ENCODE results near the gene HS2ST1. TPM values are rescaled to one million over a fixed set of nuclear protein-coding genes. Genes with fewer than 3 reads are reported as not detected.

HS2ST1 gene
- total and polyA plus RNA-seq, 10 of the 15 experiments (the other 5 are each of a cell fraction or from before 2014, with no cell fraction given), result 5.4 to 30.8 (median 18.6) TPM

- TF ChIP-seq ZBTB40 (IDR thresholded peaks at IDR 0.05; ENCODE audit: borderline replicate concordance) (no peak), RCOR1 (conservative IDR thresholded peaks at IDR 0.05; ENCODE audit: low read depth, low read length) (no peak), IRF4 (IDR thresholded peaks at IDR 0.05; ENCODE audit: low read depth, low read length) (no peak), RUNX3 (IDR thresholded peaks at IDR 0.05; ENCODE audit: low read length) (no peak), E2F8 (IDR thresholded peaks at IDR 0.05; ENCODE audit: low read depth, partially characterized antibody) (no peak), GATAD2B (conservative IDR thresholded peaks at IDR 0.05; ENCODE audit: low read depth) (no peak), MTA3 (IDR thresholded peaks at IDR 0.05; ENCODE audit: borderline replicate concordance, low read length) (no peak)
- TF ChIP-seq, protein P1, sequence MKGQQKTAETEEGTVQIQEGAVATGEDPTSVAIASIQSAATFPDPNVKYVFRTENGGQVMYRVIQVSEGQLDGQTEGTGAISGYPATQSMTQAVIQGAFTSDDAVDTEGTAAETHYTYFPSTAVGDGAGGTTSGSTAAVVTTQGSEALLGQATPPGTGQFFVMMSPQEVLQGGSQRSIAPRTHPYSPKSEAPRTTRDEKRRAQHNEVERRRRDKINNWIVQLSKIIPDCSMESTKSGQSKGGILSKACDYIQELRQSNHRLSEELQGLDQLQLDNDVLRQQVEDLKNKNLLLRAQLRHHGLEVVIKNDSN (IDR thresholded peaks at IDR 0.05; ENCODE audit: borderline replicate concordance, extremely low read length, insufficient read depth, low read depth, low read length), result no peak
Measured at GRCh38 chr1:87056974-87057373, 142.5 kb downstream of the HS2ST1 start (continued).
